ENCODE data around the gene DNAJB13.

- TF ChIP-seq CTCF (tag by site-specific recombination; IDR thresholded peaks at IDR 0.05): no peak
- no peak for TF ChIP-seq ZNF747 (tag by site-specific recombination; IDR thresholded peaks at IDR 0.05)
- no peak for TF ChIP-seq TCF7L2 (IDR thresholded peaks at IDR 0.05; ENCODE audit: borderline replicate concordance, low read depth, low read length)
- TF ChIP-seq PBX3 (CRISPR knock-in tag; IDR thresholded peaks at IDR 0.05): no peak
- no peak for TF ChIP-seq PRDM10 (tag by site-specific recombination; IDR thresholded peaks at IDR 0.05)
- no peak for TF ChIP-seq ZNF660 (tag by site-specific recombination; IDR thresholded peaks at IDR 0.05)
- TF ChIP-seq ZNF23 (tag by site-specific recombination; IDR thresholded peaks at IDR 0.05; ENCODE audit: borderline replicate concordance): no peak
- no peak for TF ChIP-seq TRIM28 (IDR thresholded peaks at IDR 0.05; ENCODE audit: borderline replicate concordance, low read length)
- no peak for TF ChIP-seq REST (tag by site-specific recombination; IDR thresholded peaks at IDR 0.05)
Observed at GRCh38 chr11:74019104-74019738, 68.4 kb downstream of the DNAJB13 start.

All from HEK293 (cell line).